GM19328 (cell line): ENCODE measurements around the gene LHPP.

Source experiments
- ATAC-seq: cut with Tn5 transposase; IDR thresholded peaks from one replicate; pipeline ENCODE4 v1.9.1; 2021; ENCODE audit warnings: mild to moderate bottlenecking, moderate library complexity; ENCODE audit not compliant: unreplicated experiment

Gene LHPP

DNA sequence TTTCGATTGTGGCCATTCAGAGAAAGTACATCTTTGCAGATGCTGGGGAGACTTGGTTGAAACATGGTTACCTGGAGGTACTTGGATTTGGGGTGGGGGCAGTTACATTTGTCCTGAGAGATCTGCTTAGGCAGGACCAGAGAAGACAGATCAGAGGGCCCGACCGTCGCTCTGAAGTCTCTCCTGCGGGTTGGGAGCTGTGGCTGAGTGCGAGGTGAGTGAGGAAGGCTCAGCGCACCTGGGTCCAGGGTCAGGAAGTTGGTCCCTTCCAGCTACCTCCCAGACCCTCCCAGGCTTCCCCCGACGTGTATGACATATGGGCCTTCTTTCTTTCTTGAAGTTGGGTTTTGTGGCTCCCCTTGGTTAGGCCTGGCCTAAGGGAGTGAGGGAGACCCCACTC is 56.3 kb downstream of the LHPP start:
- ATAC-seq: no peak

DNA sequence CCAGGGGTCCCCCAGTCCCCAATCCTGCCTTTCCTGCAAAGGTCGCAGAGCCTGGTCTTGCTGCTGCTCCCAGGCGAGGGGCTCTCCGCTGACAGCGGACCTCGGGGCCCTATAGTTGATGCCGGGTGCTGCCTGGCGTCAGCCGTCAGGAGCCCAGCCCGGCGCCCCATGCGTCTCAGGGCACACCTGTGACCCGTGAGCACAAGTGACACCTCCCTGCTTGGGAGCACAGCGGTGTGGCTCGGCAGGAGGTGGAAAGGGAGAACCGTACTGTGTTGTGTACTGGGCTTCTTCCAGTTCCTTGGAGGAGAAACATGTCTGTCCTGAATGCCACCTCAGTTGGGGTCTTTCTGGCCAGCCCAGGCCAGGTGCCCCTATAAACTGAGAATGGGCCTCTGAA is 56.7 kb downstream of the LHPP start:
- no peak for ATAC-seq

DNA sequence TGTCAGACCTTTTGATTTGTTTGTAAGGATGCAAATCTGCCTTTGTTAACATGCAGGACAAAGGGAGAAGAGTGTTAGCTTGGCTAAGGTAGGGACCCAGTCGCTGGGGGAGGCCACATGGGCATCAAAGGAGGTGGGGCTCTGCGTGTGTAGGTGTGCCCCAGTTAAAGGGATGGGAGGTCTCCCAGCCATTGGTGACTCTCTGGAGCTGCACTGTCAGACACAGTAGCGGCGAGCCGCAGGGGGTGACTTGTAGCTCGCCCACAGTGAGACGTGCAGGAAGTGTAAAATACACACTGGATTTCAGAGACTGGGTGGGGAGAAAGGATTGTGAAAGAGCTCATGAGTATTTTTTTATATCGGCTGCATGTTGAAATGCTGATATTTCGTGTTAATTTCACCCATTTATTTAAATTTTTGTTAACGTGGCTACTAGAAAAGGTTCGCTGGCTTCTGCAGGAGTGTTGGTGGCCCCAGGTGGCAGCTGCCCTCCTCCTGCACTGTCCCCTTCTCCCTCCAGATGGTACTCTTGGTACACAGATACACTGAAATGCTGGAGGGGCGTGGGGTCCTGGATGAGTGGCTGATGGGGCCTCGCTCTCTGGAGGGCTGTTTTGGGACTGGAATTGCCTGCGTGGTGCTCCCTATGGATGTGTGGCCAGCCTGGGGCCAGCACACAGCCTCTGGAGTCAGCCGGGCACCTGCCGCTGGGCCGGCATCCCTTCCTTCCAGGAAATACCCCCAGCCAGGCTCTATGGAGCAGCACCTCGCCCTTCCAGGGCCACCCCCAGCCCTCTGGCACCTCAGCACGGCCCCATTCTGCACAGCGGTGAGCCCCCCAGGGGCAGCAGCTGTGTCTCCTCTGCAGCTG is 59.2 kb downstream of the LHPP start:
- no peak for ATAC-seq

DNA sequence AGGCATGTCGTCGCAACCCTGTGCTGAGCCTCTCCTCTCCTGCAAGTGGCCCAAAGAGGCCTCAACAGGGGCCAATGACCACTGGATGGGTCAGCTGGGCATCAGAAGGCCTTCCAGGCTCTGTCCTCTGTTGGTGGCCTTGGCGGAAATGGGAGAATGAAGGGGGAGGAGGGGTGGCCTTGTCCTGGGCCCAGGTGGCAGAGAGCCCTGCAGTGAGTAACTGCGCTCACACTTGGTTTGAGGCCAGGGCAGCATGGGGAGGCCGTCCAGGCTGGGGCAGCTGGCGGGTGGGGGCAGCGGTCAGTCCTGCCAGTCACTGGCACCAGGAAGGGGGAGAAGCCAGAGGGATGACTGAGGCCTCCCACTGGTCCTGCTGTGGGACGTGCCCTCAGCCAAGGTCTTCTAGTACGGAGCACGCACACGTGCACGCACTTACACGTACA is 59.8 kb downstream of the LHPP start:
- ATAC-seq: no peak

DNA sequence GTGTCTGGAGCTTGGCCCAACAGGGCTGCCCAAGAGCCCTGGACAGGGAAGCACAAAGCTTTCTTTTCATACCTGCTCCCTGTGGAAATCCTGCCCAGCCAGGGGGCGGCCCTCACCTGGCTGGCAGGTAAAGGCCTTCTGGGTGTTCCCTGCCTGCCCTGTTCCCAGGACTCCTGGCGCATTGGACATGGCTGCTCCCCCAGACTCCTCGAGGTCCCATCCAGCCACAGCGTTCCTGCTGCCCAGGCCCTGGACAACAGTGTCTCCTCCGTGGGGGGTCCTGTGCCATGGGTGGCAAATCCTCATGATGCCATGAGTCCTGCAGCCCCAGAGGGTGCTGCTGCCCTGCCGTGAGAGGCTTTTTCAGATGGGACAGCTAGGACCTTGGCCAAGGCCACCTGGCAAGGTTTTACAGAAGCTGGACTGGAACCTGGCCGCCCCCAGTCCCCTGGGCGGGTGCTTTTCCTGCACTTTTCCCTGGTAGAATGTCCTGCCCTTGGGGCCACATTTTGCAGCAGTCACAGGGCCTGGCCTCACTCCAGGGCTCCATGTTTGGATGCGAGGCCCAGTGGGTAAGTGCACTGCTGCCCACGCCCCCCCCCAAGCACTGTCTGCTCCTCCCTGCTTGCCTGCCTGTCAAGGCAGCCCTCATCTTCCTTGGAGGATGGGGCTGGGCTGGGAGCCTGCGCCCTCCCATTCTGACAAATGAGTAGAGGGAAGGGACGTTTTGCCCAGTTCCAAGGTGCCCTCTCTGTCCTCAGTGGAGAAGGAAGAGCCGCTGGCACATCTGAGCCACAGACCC is 60.7 kb downstream of the LHPP start:
- no peak for ATAC-seq

DNA sequence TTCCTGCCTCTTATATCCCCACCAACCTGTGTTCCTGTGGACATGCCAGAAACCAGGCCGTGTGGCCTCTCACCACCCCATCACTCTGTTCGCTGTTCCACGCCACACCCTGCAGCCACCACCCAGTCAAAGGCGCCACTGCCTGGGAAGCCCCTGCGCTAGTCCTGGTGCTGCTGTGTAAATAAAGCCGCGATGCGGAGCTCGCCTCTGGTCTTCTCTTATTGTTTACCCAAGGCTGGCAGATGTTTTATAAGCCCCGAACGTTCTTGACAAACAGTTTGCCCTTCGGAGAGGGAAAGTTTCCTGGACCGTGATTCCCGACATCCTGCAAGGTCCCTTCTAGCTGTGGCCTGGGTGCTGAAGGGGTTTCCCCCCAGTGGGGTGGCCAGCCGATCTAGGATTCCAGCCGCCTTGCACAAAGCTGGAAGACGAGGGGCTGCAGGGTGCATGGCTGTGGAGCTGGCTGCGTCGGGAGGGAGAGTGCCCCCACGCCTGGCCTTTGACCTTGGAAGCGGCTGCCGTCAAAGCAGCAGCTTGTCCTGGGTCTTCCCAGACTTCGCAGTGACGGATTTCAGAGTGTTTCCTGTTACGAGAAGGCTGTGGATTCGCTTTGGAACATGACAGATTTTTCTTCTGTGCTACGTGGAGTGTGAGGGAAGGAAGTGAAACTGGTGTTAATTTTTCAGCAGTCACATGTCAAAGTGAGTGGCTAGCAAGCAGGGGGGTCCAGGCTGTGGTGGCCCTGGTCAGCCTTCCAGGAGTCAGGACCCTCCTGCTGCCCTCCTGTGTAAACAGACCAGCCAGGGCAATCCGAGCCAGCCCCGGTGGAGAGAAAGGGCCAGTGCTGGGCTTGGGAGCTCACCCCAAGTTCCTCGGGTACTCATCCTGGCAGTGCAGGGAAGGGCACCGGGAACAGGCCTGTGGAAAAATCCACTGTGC is 61.6 kb downstream of the LHPP start:
- ATAC-seq: no peak

DNA sequence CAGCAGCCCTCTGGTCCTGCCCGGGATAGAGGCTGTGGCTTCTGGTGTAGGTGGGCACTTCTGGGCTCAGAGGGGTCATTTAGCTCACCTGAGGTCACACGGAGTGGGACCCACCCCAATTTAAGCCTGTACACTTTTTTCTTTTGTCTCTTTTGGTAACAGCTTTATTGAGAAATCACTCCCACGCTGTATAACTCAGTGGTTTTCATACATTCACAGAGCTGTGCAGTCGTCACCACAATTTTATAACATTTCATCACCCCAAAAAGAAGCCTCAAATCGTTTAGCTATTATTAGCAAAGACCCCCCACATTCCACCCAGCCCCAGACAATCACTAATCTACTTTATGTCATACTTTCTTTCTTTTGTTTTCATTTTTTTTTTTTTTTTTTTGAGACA is 62.3 kb downstream of the LHPP start:
- no peak for ATAC-seq

DNA sequence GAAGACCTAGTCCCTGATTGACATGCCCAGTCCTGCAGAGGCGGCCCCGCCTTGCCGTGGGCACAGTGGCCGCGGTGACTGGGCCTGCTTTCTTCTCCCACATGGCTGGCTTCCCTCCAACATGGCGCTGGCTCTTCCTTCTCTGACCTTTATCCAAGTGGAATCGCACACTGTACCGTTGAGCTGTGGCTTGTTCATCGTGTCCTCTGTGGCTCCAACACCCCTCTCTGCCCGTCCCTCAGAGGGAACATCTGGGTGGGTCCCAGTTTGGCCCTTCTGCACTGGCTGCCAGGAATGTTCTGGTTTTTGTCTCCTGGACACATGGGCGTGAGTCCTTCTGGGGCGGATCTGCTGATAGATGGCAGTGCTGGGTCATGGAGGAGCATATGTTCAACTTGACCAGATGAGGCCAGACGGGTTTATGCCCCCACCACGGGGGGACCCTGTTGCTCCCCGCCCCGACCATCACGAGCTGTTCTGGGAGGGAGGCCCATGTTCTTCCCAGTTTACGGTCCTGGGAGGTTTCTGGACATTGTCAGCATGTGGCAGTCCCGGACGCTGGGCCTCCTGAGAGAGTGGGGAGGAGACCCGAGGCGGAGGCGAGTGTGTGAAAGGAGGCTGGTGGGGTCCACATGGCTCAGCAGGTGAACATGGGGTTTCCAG is 63.5 kb downstream of the LHPP start:
- no peak for ATAC-seq

DNA sequence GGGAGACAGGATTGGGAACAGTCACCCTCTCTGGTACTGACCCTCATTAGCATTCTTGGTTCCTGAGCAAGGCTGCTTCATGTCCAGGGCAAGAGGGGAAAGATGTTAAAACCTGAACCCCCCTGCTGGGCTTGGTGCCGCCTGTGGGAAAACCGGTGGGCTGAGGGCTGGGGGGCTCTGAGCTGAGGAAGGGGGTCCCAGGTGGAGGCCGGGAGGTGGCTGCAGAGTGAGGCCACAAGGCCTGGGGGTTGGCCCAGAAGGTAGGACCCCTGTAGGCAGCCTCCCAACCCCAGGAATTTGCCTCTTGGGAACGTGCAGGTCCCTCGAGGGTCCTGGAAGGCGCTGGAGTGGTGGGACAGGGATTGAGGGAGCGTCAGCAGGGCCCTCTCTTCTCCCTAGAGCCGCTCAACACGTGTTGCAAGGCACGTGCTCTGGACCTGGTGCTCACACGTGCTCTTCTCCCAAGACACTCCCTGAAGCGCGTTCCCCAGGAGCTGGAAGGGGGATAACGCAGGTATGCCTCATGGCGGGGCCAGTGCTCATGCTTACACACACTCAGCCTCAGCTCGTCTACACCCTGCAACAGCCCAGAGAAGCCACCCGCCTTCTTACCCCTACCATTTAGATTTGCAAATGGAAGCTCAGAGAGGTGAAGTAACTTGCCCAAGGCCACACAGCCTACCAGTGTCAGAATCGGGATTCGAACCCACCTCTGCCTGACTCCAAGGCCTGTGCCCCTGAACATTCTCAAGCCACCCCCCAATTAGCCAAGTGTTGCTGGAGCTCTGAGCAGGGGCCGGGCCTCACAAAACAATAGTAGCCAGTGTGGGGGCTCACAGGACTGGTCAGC is 64.4 kb downstream of the LHPP start:
- ATAC-seq: no peak

DNA sequence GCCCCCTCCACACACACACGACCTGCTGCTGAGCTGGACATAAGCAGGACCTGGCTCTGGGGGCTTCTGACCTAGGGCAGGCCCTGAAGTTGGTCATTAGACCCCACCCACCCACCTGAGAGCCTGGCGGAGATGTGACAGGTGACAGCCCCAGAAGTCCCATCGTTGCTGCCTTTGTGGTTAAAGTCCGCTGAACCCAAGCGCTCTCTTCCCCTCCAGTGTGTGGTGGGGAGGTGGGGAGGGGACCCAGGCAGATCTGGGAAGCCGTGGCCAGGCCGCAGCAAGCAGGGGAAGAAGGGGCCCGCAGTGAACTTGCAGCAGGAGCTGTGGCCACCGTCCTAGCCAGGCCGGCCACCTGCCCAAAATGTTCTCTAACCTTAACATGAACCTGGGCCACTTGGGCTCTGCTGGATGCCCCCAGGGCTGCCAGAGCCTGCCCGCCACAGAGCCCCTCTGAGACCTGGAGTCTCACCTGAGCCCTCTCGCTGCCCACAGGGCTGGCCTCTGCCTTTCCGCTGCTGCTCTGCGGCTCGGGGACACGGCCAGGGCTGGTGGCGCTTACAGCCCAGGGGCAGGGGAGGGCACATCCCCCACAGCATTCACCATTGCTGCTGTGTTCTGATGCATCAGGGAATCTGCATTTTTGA is 65.1 kb downstream of the LHPP start:
- ATAC-seq: no peak

DNA sequence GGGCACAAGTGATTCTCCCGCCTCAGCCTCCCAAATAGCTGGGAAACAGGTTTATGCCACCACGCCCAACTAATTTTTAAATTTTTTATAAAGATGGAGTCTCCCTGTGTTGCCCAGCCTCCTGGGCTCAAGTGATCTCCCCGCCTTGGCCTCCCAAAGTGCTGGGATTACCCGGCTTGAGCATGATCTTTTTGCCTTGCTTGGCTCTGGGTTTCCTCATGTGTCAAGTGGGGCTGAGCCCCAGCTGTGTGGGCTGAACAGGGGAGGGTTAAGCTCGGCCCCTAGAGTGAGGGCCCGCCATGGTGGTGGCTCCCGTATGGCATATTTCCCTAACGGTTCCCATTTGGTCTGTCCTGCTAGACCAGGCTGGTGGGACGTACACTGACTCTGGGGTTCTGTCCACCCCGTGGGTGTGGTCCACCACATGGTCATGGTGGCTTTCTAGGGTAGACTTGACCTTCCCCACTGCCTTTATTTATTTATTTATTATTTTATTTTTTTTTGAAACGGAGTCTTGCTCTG is 66.3 kb downstream of the LHPP start:
- no peak for ATAC-seq

DNA sequence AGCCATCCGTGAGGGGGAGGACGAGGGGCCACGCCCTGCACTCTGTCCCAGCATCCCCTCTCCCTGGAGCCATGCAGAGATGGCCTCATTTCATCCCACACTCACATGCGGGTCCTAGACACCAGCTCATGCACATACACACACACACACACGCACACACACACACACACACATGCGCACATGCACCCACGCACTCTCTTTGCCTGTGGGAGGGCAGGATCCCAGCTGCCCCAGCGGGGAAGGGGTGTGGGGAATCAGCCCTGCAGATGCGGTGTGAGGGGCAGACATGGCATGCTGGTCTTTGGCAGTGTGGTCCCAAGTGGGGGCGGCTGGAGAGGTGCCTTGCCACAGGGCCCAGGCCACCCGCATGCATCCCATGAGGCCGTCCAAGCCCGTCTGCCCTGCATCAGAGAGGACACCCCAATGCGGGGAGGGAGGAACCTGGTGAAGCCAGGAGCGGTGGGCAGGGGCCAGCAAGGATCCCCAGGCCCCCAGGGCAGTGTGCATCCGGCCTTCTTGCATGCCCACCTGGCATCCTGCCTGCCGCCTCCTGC is 68.1 kb downstream of the LHPP start:
- peak; percentile 16 for ATAC-seq

DNA sequence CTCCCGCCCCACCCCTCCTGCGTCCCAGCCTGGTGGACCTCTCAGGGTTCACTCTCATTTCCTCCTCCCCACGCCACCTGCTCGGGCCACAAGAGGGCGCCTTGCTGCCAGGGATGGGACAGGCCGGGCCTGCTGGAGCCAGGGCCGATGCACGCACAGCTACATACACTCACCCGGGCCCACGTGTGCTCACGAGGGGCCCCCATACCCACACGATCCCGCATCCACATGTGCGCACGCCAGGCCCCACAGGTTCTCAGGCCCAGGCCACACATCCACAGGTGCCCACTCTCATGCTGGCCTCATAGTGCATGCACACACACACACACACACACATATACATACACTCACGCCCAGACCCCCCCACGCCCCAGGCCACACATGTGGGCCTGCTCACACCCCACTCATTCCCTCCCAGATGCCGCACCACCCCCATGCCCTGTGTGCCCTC is 68.6 kb downstream of the LHPP start:
- ATAC-seq: peak; percentile 73

DNA sequence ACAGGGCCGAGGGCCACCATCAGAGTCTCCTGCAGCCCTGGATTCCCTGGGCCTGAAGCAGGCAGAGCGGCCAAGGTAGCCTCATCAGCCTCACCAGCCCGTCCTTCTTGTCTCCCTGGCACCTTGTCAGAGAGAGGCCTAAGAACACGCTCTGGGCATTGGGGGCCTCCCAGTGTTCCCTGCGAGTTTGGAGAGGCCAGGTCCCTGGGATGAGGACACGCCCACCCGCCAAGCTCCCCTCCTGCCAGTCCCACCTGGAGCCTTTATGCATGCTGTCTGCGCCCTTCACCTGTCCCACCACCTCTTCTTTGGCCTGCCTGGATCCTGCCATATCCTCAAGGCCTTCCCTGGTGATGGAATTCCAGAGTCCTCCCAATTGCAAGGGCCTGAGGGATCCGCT is 69.2 kb downstream of the LHPP start:
- ATAC-seq: no peak

DNA sequence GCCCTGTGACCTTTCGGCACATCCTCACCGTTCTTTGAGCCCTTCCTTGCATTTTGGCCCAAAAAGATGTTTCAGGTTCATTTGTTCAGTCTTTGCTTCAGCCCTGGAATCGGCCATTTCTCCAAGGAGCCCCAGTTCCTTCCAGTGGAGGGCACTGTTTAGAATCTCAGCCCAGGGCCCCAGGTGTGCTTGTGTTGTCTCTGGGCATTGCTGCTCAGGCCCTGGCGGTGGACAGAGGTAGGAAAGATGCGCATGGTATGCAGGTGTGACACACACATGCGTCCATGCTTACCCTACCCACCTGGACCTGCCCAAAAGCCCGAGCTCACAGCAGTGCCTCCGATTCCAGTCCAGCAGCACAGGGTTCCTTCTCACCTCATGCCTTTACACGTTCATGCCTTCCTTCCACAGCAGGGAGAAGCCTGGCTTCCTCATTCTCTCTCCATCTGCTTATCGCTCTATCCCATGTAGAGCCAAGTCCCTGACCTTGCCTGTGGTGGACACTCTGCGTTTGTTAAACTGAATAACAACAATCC is 70.6 kb downstream of the LHPP start:
- no peak for ATAC-seq

DNA sequence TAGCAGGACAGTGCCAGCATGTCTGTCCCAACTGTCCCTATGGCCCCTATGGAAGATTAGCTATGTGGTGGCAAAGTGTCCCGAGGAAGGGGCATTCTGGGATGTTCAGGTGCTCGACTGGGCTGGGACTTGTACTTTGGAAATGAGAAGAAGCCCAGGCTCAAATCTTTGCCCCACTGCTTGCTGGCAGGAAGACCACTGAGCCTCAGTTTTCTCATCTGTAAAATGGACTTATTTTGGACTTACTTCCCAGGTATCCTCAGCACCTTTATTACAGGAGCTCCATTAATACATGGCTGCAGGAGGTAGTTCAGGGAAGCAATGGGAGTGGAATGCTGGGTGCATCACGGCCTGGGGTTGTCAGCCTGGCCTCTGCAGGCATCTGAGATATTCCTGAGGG is 71.2 kb downstream of the LHPP start:
- ATAC-seq: no peak

DNA sequence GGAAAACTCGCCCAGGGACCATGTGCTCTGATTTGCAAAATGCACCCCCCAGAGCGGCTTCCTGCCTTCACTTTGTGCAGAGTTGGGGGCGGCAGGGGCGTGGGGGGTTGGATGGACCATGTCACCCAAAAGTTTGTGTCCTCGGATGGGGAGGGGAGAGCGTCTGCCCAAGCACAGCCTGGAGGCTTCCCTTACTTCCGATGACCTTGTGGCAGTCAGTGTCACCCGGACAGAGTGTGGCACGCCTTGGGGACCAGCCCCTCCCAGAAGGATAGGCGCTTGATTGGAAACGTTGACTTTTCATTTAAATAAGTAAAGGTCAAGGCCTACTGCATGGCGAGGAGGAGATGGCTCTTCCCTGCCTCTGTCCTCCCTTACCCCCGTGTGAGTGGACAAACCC is 71.6 kb downstream of the LHPP start:
- ATAC-seq: no peak

DNA sequence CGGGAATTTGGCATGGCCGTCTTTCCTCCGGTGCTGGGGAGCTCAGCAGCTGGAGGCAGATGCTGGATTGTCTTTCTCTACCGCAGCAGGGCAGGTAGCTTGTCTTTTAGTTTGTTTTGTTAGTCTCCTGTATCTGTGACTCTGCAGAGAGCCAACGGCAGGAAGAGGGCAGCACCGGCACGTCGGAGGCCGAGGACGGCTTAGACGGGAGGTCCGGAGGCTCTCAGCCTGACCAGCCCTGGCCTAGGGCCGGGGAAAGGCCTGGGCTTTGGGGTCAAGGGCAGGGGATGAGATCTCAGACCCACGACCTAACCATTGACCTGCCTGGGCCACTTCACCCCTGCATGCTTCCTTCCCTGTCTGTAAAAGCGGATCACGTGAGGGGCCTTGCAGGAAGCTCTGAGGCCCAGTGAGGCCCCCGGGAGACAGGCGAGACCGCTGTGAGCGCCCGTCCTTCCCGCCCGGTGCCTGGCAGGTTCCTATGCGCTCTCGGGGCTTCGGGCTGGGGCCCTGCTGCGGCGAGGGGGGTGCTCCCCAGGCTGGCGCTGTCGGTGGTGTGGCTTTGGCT is 72.7 kb downstream of the LHPP start:
- no peak for ATAC-seq
